Astrocyte of the cerebellum (primary cell): Measurements from ENCODE around the gene TRMT44.

Experiments
- DNase-seq: peaks from one replicate; pipeline ENCODE4 v3.0.0-alpha.2; 2011; ENCODE audit warnings: low read depth
- H3K4me3 ChIP-seq: 2 replicates; pipeline ENCODE4 v1.5.1; 2011; ENCODE audit warnings: mild to moderate bottlenecking, low read depth, low read length, moderate library complexity
- CTCF ChIP-seq: IDR thresholded peaks from 2 replicates; pipeline ENCODE4 v1.5.1; 2012; ENCODE audit warnings: low read length, low read depth, moderate library complexity, mild to moderate bottlenecking; ENCODE audit errors: missing control alignments
- in situ Hi-C: cut with HindIII; loops from 2 replicates; pipeline ENCODE4 v1.10.0; 2017; ENCODE audit warnings: low sequenced_read_pairs

TRMT44 gene

GRCh38 chr4:8401665-8402064 lies 38.9 kb upstream of the TRMT44 start:
- no peak for TF ChIP-seq CTCF
- no peak overlapping the region for H3K4me3 ChIP-seq
- in situ Hi-C loops, result no loop called here
- DNase-seq, result no peak

- no peak for TF ChIP-seq CTCF
- no peak for DNase-seq
- in situ Hi-C loops, result no loop called here
- no peak overlapping the region for H3K4me3 ChIP-seq
Observed at GRCh38 chr4:8402181-8402597, 38.4 kb upstream of the TRMT44 start.

GRCh38 chr4:8402640-8403039 lies 37.9 kb upstream of the TRMT44 start:
- TF ChIP-seq CTCF, result no peak
- in situ Hi-C loops, result no loop called here
- H3K4me3 ChIP-seq, result no peak overlapping the region
- DNase-seq, result no peak

- peak; percentile 91 for TF ChIP-seq CTCF
- in situ Hi-C loops, result no loop called here
- DNase-seq, result peak; percentile 56
- no peak overlapping the region for H3K4me3 ChIP-seq
Observed at GRCh38 chr4:8403173-8403753, 37.3 kb upstream of the TRMT44 start.

- in situ Hi-C loops, result no loop called here
- no peak overlapping the region for H3K4me3 ChIP-seq
- no peak for TF ChIP-seq CTCF
- DNase-seq, result no peak
Observed at GRCh38 chr4:8403976-8404375, 36.6 kb upstream of the TRMT44 start.

- no peak for DNase-seq
- no peak overlapping the region for H3K4me3 ChIP-seq
- TF ChIP-seq CTCF, result no peak
- in situ Hi-C loops, result loop anchor here (5.0 kb wide), 1 partner anchor 153 kb away; no protein-coding TSS in a partner anchor
Observed at GRCh38 chr4:8404791-8405515, 35.6 kb upstream of the TRMT44 start.
